PFSK-1 (cell line): Measurements from ENCODE around the gene TMEM132D.

Experiments
- FOXP2 ChIP-seq: optimal IDR thresholded peaks from 2 replicates; pipeline ENCODE3; 2011; ENCODE audit warnings: borderline replicate concordance, control low read depth, inconsistent platforms; ENCODE audit not compliant: insufficient read depth; ENCODE audit errors: extremely low read length, extremely low read depth
- POLR2AphosphoS5 ChIP-seq: IDR thresholded peaks from 2 replicates; pipeline ENCODE4 v1.6.1; 2012; ENCODE audit warnings: low read depth, mild to moderate bottlenecking, control low read depth, low read length, moderate library complexity
- REST ChIP-seq, 2 experiments: IDR thresholded peaks; 2 replicates each; pipeline versions ENCODE4 v1.6.1 to v1.8.0; 2011 to 2012; ENCODE audit warnings: low read depth in 2 of 2, low read length in 2 of 2, control low read depth in 1 of 2, inconsistent platforms in 1 of 2, mild to moderate bottlenecking in 1 of 2, moderate library complexity in 1 of 2; ENCODE audit not compliant: insufficient read depth in 1 of 2
- TAF1 ChIP-seq: IDR thresholded peaks from 2 replicates; pipeline ENCODE4 v1.6.1; 2012; ENCODE audit warnings: low read length, control low read depth, borderline replicate concordance; ENCODE audit not compliant: insufficient read depth

GRCh38 chr12:129101404-129101803 lies 802.4 kb downstream of the TMEM132D start:
- no peak for TF ChIP-seq POLR2AphosphoS5
- TF ChIP-seq REST (IDR thresholded peaks at IDR 0.05; ENCODE audit: insufficient read depth in 1 of 2, low read depth in 2 of 2, low read length in 2 of 2): no peak
- TF ChIP-seq TAF1: no peak
- no peak for TF ChIP-seq FOXP2
